ENCODE results near the gene DMD. TPM values are rescaled to one million over a fixed set of nuclear protein-coding genes. Genes with fewer than 3 reads are reported as not detected.

The DMD gene
- total RNA-seq, 1 experiment from 2014 or later: 25.3 TPM

- TF ChIP-seq CTCF (conservative IDR thresholded peaks at IDR 0.05) (no peak), EZH2 (IDR thresholded peaks at IDR 0.05; ENCODE audit: low read depth) (no peak)
- Histone ChIP-seq H3K9me2 (ENCODE audit: insufficient read depth) (no peaks in the 10 kb centered on the region), H4K20me1 (ENCODE audit: insufficient read depth) (no peaks in the 10 kb centered on the region), H3K27me3 (ENCODE audit: insufficient read depth, low read depth) (no peaks in the 10 kb centered on the region), H3K79me2 (ENCODE audit: low read depth) (no peaks in the 10 kb centered on the region), H3K36me3 (ENCODE audit: low read depth) (no peaks in the 10 kb centered on the region), H3K4me2 (no peak overlapping the region), H3F3A (ENCODE audit: insufficient read depth, low read depth) (no peaks in the 10 kb centered on the region), H3K27ac (no peak overlapping the region), H3K4me1 (replicated peaks; ENCODE audit: insufficient read depth) (no peaks in the 10 kb centered on the region), H3K9me3 (ENCODE audit: insufficient read depth, low read depth) (no peaks in the 10 kb centered on the region), H3K4me3 (no peak overlapping the region), H2AFZ (no peak overlapping the region)
- intact Hi-C loops (cut with micrococcal nuclease; ENCODE audit: unreplicated experiment): no loop called here
- ChIA-PET POLR2A (ENCODE audit: unreplicated experiment) (no interaction called here), CTCF (no interaction called here)
- BruUV-seq (replicated peaks): no TSS peak
- no peak for DNase-seq
Observed at GRCh38 chrX:32788936-32789335, 422.4 kb downstream of the DMD start.

- Histone ChIP-seq H3K9me2 (ENCODE audit: insufficient read depth) (no peaks in the 10 kb centered on the region), H3K36me3 (ENCODE audit: low read depth) (no peaks in the 10 kb centered on the region), H3K4me1 (replicated peaks; ENCODE audit: insufficient read depth) (no peaks in the 10 kb centered on the region), H3K27ac (no peak overlapping the region), H3K79me2 (ENCODE audit: low read depth) (no peaks in the 10 kb centered on the region), H3K4me3 (no peak overlapping the region), H3F3A (ENCODE audit: insufficient read depth, low read depth) (no peaks in the 10 kb centered on the region), H2AFZ (no peak overlapping the region), H3K4me2 (no peak overlapping the region), H3K9me3 (ENCODE audit: insufficient read depth, low read depth) (no peaks in the 10 kb centered on the region), H3K27me3 (ENCODE audit: insufficient read depth, low read depth) (no peaks in the 10 kb centered on the region), H4K20me1 (ENCODE audit: insufficient read depth) (no peaks in the 10 kb centered on the region)
- CTCF ChIA-PET: no interaction called here
- TF ChIP-seq CTCF (conservative IDR thresholded peaks at IDR 0.05): no peak
- no peak for TF ChIP-seq EZH2 (IDR thresholded peaks at IDR 0.05; ENCODE audit: low read depth)
- POLR2A ChIA-PET (ENCODE audit: unreplicated experiment): no interaction called here
- no peak for DNase-seq
- no TSS peak for BruUV-seq (replicated peaks)
- intact Hi-C loops (cut with micrococcal nuclease; ENCODE audit: unreplicated experiment): no loop called here
Observed at GRCh38 chrX:32780109-32780508, 431.2 kb downstream of the DMD start.

DNA sequence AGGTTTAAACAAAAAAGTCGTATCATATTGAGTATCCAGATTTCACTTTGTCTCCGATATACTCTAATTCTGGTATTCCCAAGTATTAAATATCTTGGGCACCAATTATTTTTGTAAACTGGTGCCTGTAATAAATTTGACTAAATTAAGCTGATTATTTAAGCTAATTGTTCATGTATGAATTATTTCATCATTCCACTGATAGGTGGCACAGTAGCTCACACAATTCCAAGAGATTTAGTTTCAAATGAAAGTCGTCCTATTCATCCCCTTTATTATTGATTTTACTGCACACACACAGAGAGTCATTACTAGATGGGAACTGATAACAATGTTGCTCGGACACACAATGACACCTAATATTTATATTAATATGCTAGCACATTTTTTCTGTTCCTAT, 432.4 kb downstream of the DMD start:
- Histone ChIP-seq H3K27me3 (ENCODE audit: insufficient read depth, low read depth) (no peaks in the 10 kb centered on the region), H3K36me3 (ENCODE audit: low read depth) (no peaks in the 10 kb centered on the region), H2AFZ (no peak overlapping the region), H3K9me2 (ENCODE audit: insufficient read depth) (no peaks in the 10 kb centered on the region), H3K9me3 (ENCODE audit: insufficient read depth, low read depth) (no peaks in the 10 kb centered on the region), H3K27ac (no peak overlapping the region), H3K4me3 (no peak overlapping the region), H3K79me2 (ENCODE audit: low read depth) (no peaks in the 10 kb centered on the region), H3K4me2 (no peak overlapping the region), H3F3A (ENCODE audit: insufficient read depth, low read depth) (no peaks in the 10 kb centered on the region), H3K4me1 (replicated peaks; ENCODE audit: insufficient read depth) (no peaks in the 10 kb centered on the region), H4K20me1 (ENCODE audit: insufficient read depth) (no peaks in the 10 kb centered on the region)
- no TSS peak for BruUV-seq (replicated peaks)
- POLR2A ChIA-PET (ENCODE audit: unreplicated experiment): no interaction called here
- no peak for TF ChIP-seq CTCF (conservative IDR thresholded peaks at IDR 0.05)
- CTCF ChIA-PET: no interaction called here
- no peak for DNase-seq
- intact Hi-C loops (cut with micrococcal nuclease; ENCODE audit: unreplicated experiment): no loop called here
